Keratinocyte (primary cell): ENCODE results near the gene CSTF2T. TPM values are rescaled to one million over a fixed set of nuclear protein-coding genes. Genes with fewer than 3 reads are reported as not detected.

Source experiments
- DNase-seq: peaks from one replicate; pipeline ENCODE4 v3.0.0-alpha.2; 2011; ENCODE audit warnings: low read depth, missing footprints, low spot score
- FAIRE-seq: peaks from 2 replicates; lab custom pipeline; 2011; peaks lifted over from hg19 to GRCh38; lab: Jason Lieb, UNC
- H2AFZ ChIP-seq: 2 replicates; pipeline ENCODE4 v1.6.0; 2012; ENCODE audit warnings: low read length, control low read depth, inconsistent platforms; ENCODE audit not compliant: control insufficient read depth
- H3K27ac ChIP-seq: 2 replicates; pipeline ENCODE4 v1.5.1; 2011; ENCODE audit warnings: low read length; ENCODE audit not compliant: control insufficient read depth, insufficient read depth
- H3K27me3 ChIP-seq: 3 replicates; pipeline ENCODE4 v1.6.0; 2011; ENCODE audit warnings: low read length; ENCODE audit not compliant: control insufficient read depth, insufficient read depth; ENCODE audit errors: extremely low read depth
- H3K36me3 ChIP-seq, 2 experiments: 2 replicates in 1 of 2; 3 replicates in 1 of 2; pipeline ENCODE4 v1.5.1; 2011; ENCODE audit warnings: low read length in 2 of 2, mild to moderate bottlenecking in 1 of 2; ENCODE audit not compliant: control insufficient read depth in 2 of 2, insufficient read depth in 2 of 2; ENCODE audit errors: extremely low read depth in 1 of 2
- H3K4me1 ChIP-seq: 3 replicates; pipeline ENCODE4 v1.5.1; 2011; ENCODE audit warnings: low read length; ENCODE audit not compliant: control insufficient read depth, insufficient read depth; ENCODE audit errors: extremely low read depth
- H3K4me2 ChIP-seq: 3 replicates; pipeline ENCODE4 v1.6.0; 2011; ENCODE audit warnings: low read depth, low read length; ENCODE audit not compliant: control insufficient read depth, insufficient read depth; ENCODE audit errors: extremely low read depth
- H3K4me3 ChIP-seq, 3 experiments: fragments of 200-600 bp in 1 of 3; sonication (generic) in 1 of 3; 2 replicates in 2 of 3; 3 replicates in 1 of 3; pipeline ENCODE4 v1.5.1; 2011 to 2016; ENCODE audit warnings: low read length in 3 of 3, mild to moderate bottlenecking in 3 of 3, control low read depth in 2 of 3, inconsistent platforms in 1 of 3, low read depth in 1 of 3, mixed read lengths in 1 of 3, mixed run types in 1 of 3, moderate library complexity in 1 of 3; ENCODE audit not compliant: control insufficient read depth in 2 of 3, insufficient read depth in 2 of 3; ENCODE audit errors: extremely low read depth in 1 of 3
- H3K79me2 ChIP-seq: 2 replicates; pipeline ENCODE4 v1.6.0; 2012; ENCODE audit warnings: low read length; ENCODE audit not compliant: control insufficient read depth, insufficient read depth
- H3K9ac ChIP-seq: 3 replicates; pipeline ENCODE4 v1.6.0; 2011; ENCODE audit warnings: low read length; ENCODE audit not compliant: control insufficient read depth, insufficient read depth; ENCODE audit errors: extremely low read depth
- H3K9me1 ChIP-seq: 3 replicates; pipeline ENCODE4 v1.6.0; 2011; ENCODE audit warnings: low read length; ENCODE audit not compliant: control insufficient read depth, insufficient read depth; ENCODE audit errors: extremely low read depth
- H3K9me3 ChIP-seq: 2 replicates; pipeline ENCODE4 v1.5.1; 2012; ENCODE audit warnings: low read depth, low read length; ENCODE audit not compliant: control insufficient read depth
- H4K20me1 ChIP-seq: 3 replicates; pipeline ENCODE4 v1.6.0; 2011; ENCODE audit warnings: low read length; ENCODE audit not compliant: control insufficient read depth, insufficient read depth; ENCODE audit errors: extremely low read depth
- CTCF ChIP-seq, 3 experiments: IDR thresholded peaks in 1 of 3; conservative IDR thresholded peaks in 1 of 3; optimal IDR thresholded peaks in 1 of 3; 2 replicates in 2 of 3; 3 replicates in 1 of 3; pipeline versions ENCODE3 to v1.5.1; 2011; ENCODE audit warnings: low read length in 3 of 3, mild to moderate bottlenecking in 3 of 3, moderate library complexity in 2 of 3, control low read depth in 1 of 3, inconsistent platforms in 1 of 3; ENCODE audit not compliant: insufficient read depth in 2 of 3; ENCODE audit errors: extremely low read depth in 1 of 3
- EZH2 ChIP-seq: IDR thresholded peaks from one replicate; pipeline ENCODE4 v1.6.1; 2012; ENCODE audit warnings: inconsistent platforms, mild to moderate bottlenecking, low read length, moderate library complexity
- dilution Hi-C: fragments of 300-500 bp; cut with MboI; formaldehyde crosslinking; loops from one replicate; pipeline ENCODE4 v1.7.0; 2020; ENCODE audit warnings: low sequenced_read_pairs; ENCODE audit not compliant: extremely low pct_ligation_motif_present
- polyA plus RNA-seq, 5 experiments: library from polyadenylated mRNA; depleted of rRNA in 3 of 5; stranded (reverse) in 3 of 5; stranded (forward) in 1 of 5; unstranded in 1 of 5; fragments of >200 nt; gene quantifications; 1 replicate in 1 of 5; 2 replicates in 3 of 5; 3 replicates in 1 of 5; pipeline versions ENCODE4 v1.2.1 to v1.2.3, GENCODE V29; 2011 to 2012; ENCODE audit warnings: missing spikeins in 2 of 5, low read depth in 1 of 5, low replicate concordance in 1 of 5

Gene CSTF2T
- polyA plus RNA-seq, 1 donor (not counting 4 experiments of a cell fraction or from before 2014, with no cell fraction given): 10.8 TPM

- Histone ChIP-seq H3K9me3 (no peaks in the 10 kb centered on the region), H3K4me1 (no peaks in the 10 kb centered on the region), H3K27ac (no peak overlapping the region), H3K4me2 (no peak overlapping the region), H2AFZ (no peak overlapping the region), H3K9ac (no peak overlapping the region), H3K36me3 (no peaks in the 10 kb centered on the region), H3K4me3 (no peak overlapping the region), H4K20me1 (no peaks in the 10 kb centered on the region), H3K9me1 (no peaks in the 10 kb centered on the region), H3K79me2 (no peaks in the 10 kb centered on the region), H3K27me3 (no peaks in the 10 kb centered on the region)
- FAIRE-seq (no peak), DNase-seq (no peak)
- TF ChIP-seq EZH2: no peak
- TF ChIP-seq CTCF (optimal IDR thresholded peaks at IDR 0.05 in 1 of 3, IDR thresholded peaks at IDR 0.05 in 1 of 3, conservative IDR thresholded peaks at IDR 0.05 in 1 of 3; ENCODE audit: extremely low read depth in 1 of 3, insufficient read depth in 2 of 3, low read length in 3 of 3): no peak
- dilution Hi-C loops: no loop called here
Measured at GRCh38 chr10:51668336-51668689, 31.1 kb downstream of the CSTF2T start.

- no peaks in the 10 kb centered on the region for H4K20me1 ChIP-seq
- TF ChIP-seq CTCF (optimal IDR thresholded peaks at IDR 0.05 in 1 of 3, IDR thresholded peaks at IDR 0.05 in 1 of 3, conservative IDR thresholded peaks at IDR 0.05 in 1 of 3; ENCODE audit: extremely low read depth in 1 of 3, insufficient read depth in 2 of 3, low read length in 3 of 3) (no peak), EZH2 (no peak)
- H3K9me1 ChIP-seq: no peaks in the 10 kb centered on the region
- no peak overlapping the region for H3K27ac ChIP-seq
- no peak overlapping the region for H3K4me2 ChIP-seq
- no peaks in the 10 kb centered on the region for H3K4me1 ChIP-seq
- dilution Hi-C loops: no loop called here
- DNase-seq (no peak), FAIRE-seq (peak; percentile 43)
- H3K79me2 ChIP-seq: no peaks in the 10 kb centered on the region
- no peak overlapping the region for H3K4me3 ChIP-seq
- H3K9ac ChIP-seq: no peak overlapping the region
- H3K36me3 ChIP-seq: no peaks in the 10 kb centered on the region
- no peaks in the 10 kb centered on the region for H3K9me3 ChIP-seq
- no peaks in the 10 kb centered on the region for H3K27me3 ChIP-seq
- no peak overlapping the region for H2AFZ ChIP-seq
Measured at GRCh38 chr10:51667678-51668335, 31.6 kb downstream of the CSTF2T start.
